ENCODE measurements around the gene BMP2K.
"Not testable (repeated sequence)": the region's sequence is repeated elsewhere in the genome, so short reads cannot be mapped to it uniquely, and the experiment has no call there.

The BMP2K gene

DNA sequence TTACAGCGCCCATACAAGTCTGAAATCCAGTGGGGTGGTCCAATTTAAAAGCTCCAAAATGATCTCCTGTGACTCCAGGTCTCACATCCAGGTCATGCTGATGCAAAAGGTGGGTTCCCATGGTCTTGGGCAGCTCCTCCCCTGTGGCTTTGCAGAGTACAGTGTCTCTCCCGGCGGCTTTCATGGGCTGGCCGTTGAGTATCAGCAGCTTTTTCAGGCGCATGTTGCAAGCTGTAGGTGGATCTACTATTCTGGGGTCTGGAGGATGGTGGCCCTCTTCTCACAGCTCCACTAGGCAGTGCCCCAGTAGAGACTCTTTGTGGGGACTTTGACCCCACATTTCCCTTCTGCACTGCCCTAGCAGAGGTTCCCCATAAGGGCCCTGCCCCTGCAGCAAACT lies 92.6 kb downstream of the BMP2K start:
- not testable (repeated sequence) for DNase-seq; H3K27ac ChIP-seq (ENCODE audit: low read length, poor library complexity, severe bottlenecking); H3K27me3 ChIP-seq (ENCODE audit: control insufficient read depth in 1 of 2, insufficient read depth in 1 of 2, low read length in 2 of 2)

DNA sequence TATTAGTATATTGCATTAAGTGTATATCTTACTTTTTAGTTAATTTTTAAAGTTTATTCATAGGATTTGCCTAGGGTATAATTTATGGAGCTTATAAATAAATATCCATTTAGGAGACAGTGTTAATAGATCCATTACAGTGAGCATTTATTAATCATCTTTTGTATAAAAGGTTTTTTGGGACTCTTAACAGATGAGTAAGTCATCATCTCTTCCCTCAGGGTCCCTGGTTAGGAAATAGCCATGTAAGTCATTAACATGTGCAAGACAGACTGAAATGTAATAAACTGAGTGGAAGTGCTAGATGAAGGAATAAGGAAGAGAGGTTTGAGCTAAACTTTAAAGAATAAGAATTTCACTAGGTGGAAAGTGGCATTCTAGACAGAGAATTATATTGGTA lies 93.9 kb downstream of the BMP2K start:
- Histone ChIP-seq H2AFZ (ENCODE audit: low read depth, low read length) (no peak overlapping the region), H3K9ac (ENCODE audit: low read length) (no peak overlapping the region), H3K4me2 (ENCODE audit: low read length, poor library complexity, severe bottlenecking) (no peak overlapping the region), H3K18ac (ENCODE audit: low read depth in 1 of 2, low read length in 2 of 2) (no peak overlapping the region), H2AK5ac (ENCODE audit: low read length, severe bottlenecking) (no peak overlapping the region), H3K4me3 (ENCODE audit: insufficient read depth in 1 of 2, low read depth in 1 of 2, low read length in 2 of 2) (no peak overlapping the region), H2BK120ac (ENCODE audit: low read depth, low read length) (no peak overlapping the region), H4K91ac (ENCODE audit: low read length) (no peak overlapping the region), H3K79me1 (replicated peaks; ENCODE audit: low read length, poor library complexity, severe bottlenecking) (peaks cover 13% of the 10 kb centered on the region), H3K14ac (ENCODE audit: low read length in 2 of 2) (no peak overlapping the region), H2BK12ac (ENCODE audit: low read length in 2 of 2) (no peak overlapping the region), H2BK15ac (ENCODE audit: low read depth, poor library complexity, severe bottlenecking) (no peak overlapping the region), H3K23ac (ENCODE audit: low read length in 2 of 2) (no peak overlapping the region), H3K27me3 (ENCODE audit: control insufficient read depth in 1 of 2, insufficient read depth in 1 of 2, low read length in 2 of 2) (no peaks in the 10 kb centered on the region), H3K9me3 (ENCODE audit: control insufficient read depth, low read length) (no peaks in the 10 kb centered on the region), H3K4me1 (ENCODE audit: control insufficient read depth, insufficient read depth, low read depth, low read length) (no peaks in the 10 kb centered on the region), H3K36me3 (ENCODE audit: control insufficient read depth in 1 of 2, insufficient read depth in 2 of 2, low read depth in 1 of 2, low read length in 2 of 2) (peaks cover 23 to 90% of the 10 kb centered on the region in 2 experiments), H2BK5ac (ENCODE audit: low read depth, low read length, poor library complexity, severe bottlenecking) (no peak overlapping the region), H3K4ac (ENCODE audit: low read depth in 1 of 2, low read length in 2 of 2) (no peak overlapping the region), H4K8ac (ENCODE audit: low read length) (no peak overlapping the region), H3K27ac (ENCODE audit: low read length, poor library complexity, severe bottlenecking) (no peak overlapping the region)
- no peak for DNase-seq

More for the DNA sequence above, 92.6 kb downstream of the BMP2K start:
- H4K8ac ChIP-seq (ENCODE audit: low read length); H4K91ac ChIP-seq (ENCODE audit: low read length); H3K4me2 ChIP-seq (ENCODE audit: low read length, poor library complexity, severe bottlenecking); H2AFZ ChIP-seq (ENCODE audit: low read depth, low read length); H3K4me1 ChIP-seq (ENCODE audit: control insufficient read depth, insufficient read depth, low read depth, low read length); H2BK15ac ChIP-seq (ENCODE audit: low read depth, poor library complexity, severe bottlenecking); H3K9me3 ChIP-seq (ENCODE audit: control insufficient read depth, low read length); H3K4ac ChIP-seq (ENCODE audit: low read depth in 1 of 2, low read length in 2 of 2); H3K18ac ChIP-seq (ENCODE audit: low read depth in 1 of 2, low read length in 2 of 2); H2BK12ac ChIP-seq (ENCODE audit: low read length in 2 of 2); H3K4me3 ChIP-seq (ENCODE audit: insufficient read depth in 1 of 2, low read depth in 1 of 2, low read length in 2 of 2); H3K23ac ChIP-seq (ENCODE audit: low read length in 2 of 2); H3K9ac ChIP-seq (ENCODE audit: low read length); H2AK5ac ChIP-seq (ENCODE audit: low read length, severe bottlenecking); H2BK120ac ChIP-seq (ENCODE audit: low read depth, low read length): not testable (repeated sequence)
- Histone ChIP-seq H3K14ac (ENCODE audit: low read length in 2 of 2) (peak overlapping the region in 1 of 2 experiments; percentile 32), H2BK5ac (ENCODE audit: low read depth, low read length, poor library complexity, severe bottlenecking) (peak overlapping the region; percentile 38), H3K36me3 (ENCODE audit: control insufficient read depth in 1 of 2, insufficient read depth in 2 of 2, low read depth in 1 of 2, low read length in 2 of 2) (peaks cover 19 to 81% of the 10 kb centered on the region in 2 experiments), H3K79me1 (replicated peaks; ENCODE audit: low read length, poor library complexity, severe bottlenecking) (peaks cover 13% of the 10 kb centered on the region)
- WGBS: 98% methylated on average over 5 of the region's 5 CpGs

DNA sequence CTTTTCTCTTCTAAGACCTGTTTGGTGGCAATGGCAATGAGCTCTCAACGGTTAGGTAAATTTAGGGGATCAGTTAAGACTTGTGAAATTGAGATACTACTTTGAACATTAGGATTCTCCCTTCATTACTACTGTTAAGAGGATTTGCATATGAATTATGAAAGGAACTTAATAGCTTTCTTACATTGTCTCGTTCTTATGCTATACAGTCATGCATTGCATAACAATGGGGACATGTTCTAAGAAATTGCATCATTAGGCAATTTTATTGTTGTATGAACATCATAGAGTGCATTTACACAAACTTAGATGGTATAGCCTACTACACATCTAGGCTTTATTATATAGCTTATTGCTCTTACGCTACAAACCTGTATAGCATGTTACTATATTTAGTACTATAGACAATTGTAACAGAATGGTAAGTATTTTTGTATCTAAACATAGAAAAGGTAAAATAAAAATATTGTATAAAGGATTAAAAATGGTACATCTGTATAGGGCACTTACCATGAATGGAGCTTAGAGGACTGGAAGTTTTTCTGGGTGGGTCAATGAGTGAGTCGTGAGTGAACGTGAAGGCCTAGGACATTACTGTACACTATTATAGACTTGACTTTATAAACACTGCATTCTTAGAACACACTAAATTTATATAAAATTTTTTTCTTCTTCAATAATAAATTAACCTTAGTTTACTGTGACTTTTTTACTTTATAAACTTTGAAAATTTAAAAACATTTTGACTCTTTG lies 100.6 kb downstream of the BMP2K start:
- Histone ChIP-seq H3K9me3 (ENCODE audit: control insufficient read depth, low read length) (no peaks in the 10 kb centered on the region), H2BK15ac (ENCODE audit: low read depth, poor library complexity, severe bottlenecking) (no peak overlapping the region), H3K4me1 (ENCODE audit: control insufficient read depth, insufficient read depth, low read depth, low read length) (no peaks in the 10 kb centered on the region), H2BK12ac (ENCODE audit: low read length in 2 of 2) (no peak overlapping the region), H3K4me2 (ENCODE audit: low read length, poor library complexity, severe bottlenecking) (no peak overlapping the region), H3K18ac (ENCODE audit: low read depth in 1 of 2, low read length in 2 of 2) (no peak overlapping the region), H3K14ac (ENCODE audit: low read length in 2 of 2) (no peak overlapping the region), H3K4ac (ENCODE audit: low read depth in 1 of 2, low read length in 2 of 2) (no peak overlapping the region), H3K27ac (ENCODE audit: low read length, poor library complexity, severe bottlenecking) (no peak overlapping the region), H3K23ac (ENCODE audit: low read length in 2 of 2) (no peak overlapping the region), H2BK5ac (ENCODE audit: low read depth, low read length, poor library complexity, severe bottlenecking) (no peak overlapping the region), H3K79me1 (replicated peaks; ENCODE audit: low read length, poor library complexity, severe bottlenecking) (peaks cover 2% of the 10 kb centered on the region), H2AK5ac (ENCODE audit: low read length, severe bottlenecking) (no peak overlapping the region), H4K91ac (ENCODE audit: low read length) (no peak overlapping the region), H2AFZ (ENCODE audit: low read depth, low read length) (no peak overlapping the region), H2BK120ac (ENCODE audit: low read depth, low read length) (no peak overlapping the region), H3K4me3 (ENCODE audit: insufficient read depth in 1 of 2, low read depth in 1 of 2, low read length in 2 of 2) (no peak overlapping the region), H4K8ac (ENCODE audit: low read length) (no peak overlapping the region), H3K36me3 (ENCODE audit: control insufficient read depth in 1 of 2, insufficient read depth in 2 of 2, low read depth in 1 of 2, low read length in 2 of 2) (peaks cover 7 to 88% of the 10 kb centered on the region in 2 experiments), H3K9ac (ENCODE audit: low read length) (no peak overlapping the region), H3K27me3 (ENCODE audit: control insufficient read depth in 1 of 2, insufficient read depth in 1 of 2, low read length in 2 of 2) (no peaks in the 10 kb centered on the region)
- WGBS: no CpG with 5 or more reads among the region's 5 CpGs
- DNase-seq: no peak

DNA sequence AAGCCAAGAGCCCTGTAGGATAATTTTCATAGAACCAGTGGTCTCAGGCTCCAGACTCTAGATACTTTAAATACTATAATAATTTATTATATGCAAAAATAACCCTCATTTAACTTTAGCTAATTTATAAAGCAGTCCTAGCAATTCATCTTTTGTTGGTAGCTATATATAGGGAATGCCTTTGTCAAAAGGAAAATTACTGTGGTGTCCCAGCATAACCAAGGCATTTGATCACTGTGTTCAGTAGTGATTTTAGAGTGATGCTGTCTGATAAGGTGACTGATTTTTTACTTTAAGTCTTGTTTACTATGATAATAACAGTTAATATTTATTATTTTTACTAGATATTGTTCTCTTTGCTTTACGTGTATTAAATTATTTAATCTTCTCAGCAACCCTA lies 101.9 kb downstream of the BMP2K start:
- Histone ChIP-seq H3K18ac (ENCODE audit: low read depth in 1 of 2, low read length in 2 of 2) (no peak overlapping the region), H3K4me3 (ENCODE audit: insufficient read depth in 1 of 2, low read depth in 1 of 2, low read length in 2 of 2) (no peak overlapping the region), H4K8ac (ENCODE audit: low read length) (no peak overlapping the region), H3K36me3 (ENCODE audit: control insufficient read depth in 1 of 2, insufficient read depth in 2 of 2, low read depth in 1 of 2, low read length in 2 of 2) (peaks cover 7 to 79% of the 10 kb centered on the region in 2 experiments), H2BK120ac (ENCODE audit: low read depth, low read length) (no peak overlapping the region), H3K4me1 (ENCODE audit: control insufficient read depth, insufficient read depth, low read depth, low read length) (no peaks in the 10 kb centered on the region), H3K27me3 (ENCODE audit: control insufficient read depth in 1 of 2, insufficient read depth in 1 of 2, low read length in 2 of 2) (no peaks in the 10 kb centered on the region), H2BK15ac (ENCODE audit: low read depth, poor library complexity, severe bottlenecking) (no peak overlapping the region), H3K27ac (ENCODE audit: low read length, poor library complexity, severe bottlenecking) (no peak overlapping the region), H3K4me2 (ENCODE audit: low read length, poor library complexity, severe bottlenecking) (no peak overlapping the region), H2AK5ac (ENCODE audit: low read length, severe bottlenecking) (no peak overlapping the region), H2AFZ (ENCODE audit: low read depth, low read length) (no peak overlapping the region), H3K9ac (ENCODE audit: low read length) (no peak overlapping the region), H3K79me1 (replicated peaks; ENCODE audit: low read length, poor library complexity, severe bottlenecking) (peaks cover 2% of the 10 kb centered on the region), H2BK5ac (ENCODE audit: low read depth, low read length, poor library complexity, severe bottlenecking) (no peak overlapping the region), H3K9me3 (ENCODE audit: control insufficient read depth, low read length) (no peaks in the 10 kb centered on the region), H4K91ac (ENCODE audit: low read length) (no peak overlapping the region), H2BK12ac (ENCODE audit: low read length in 2 of 2) (no peak overlapping the region), H3K23ac (ENCODE audit: low read length in 2 of 2) (no peak overlapping the region), H3K4ac (ENCODE audit: low read depth in 1 of 2, low read length in 2 of 2) (no peak overlapping the region), H3K14ac (ENCODE audit: low read length in 2 of 2) (no peak overlapping the region)
- DNase-seq: no peak
- no CpG with 5 or more reads among the region's 1 CpG for WGBS
